ENCODE measurements around the gene KSR2.

The KSR2 gene

GRCh38 chr12:117830471-117830870 is 138.3 kb downstream of the KSR2 start:
- H3K36me3 ChIP-seq (ENCODE audit: control insufficient read depth in 1 of 2, insufficient read depth in 2 of 2, low read depth in 1 of 2, low read length in 2 of 2): no peaks in the 10 kb centered on the region
- no peak overlapping the region for H2AFZ ChIP-seq (ENCODE audit: low read depth, low read length)
- H3K4me2 ChIP-seq (ENCODE audit: low read length, poor library complexity, severe bottlenecking): no peak overlapping the region
- no peak overlapping the region for H2BK15ac ChIP-seq (ENCODE audit: low read depth, poor library complexity, severe bottlenecking)
- no peak overlapping the region for H3K23ac ChIP-seq (ENCODE audit: low read length in 2 of 2)
- H3K9me3 ChIP-seq (ENCODE audit: control insufficient read depth, low read length): peaks cover 22% of the 10 kb centered on the region
- H4K91ac ChIP-seq (ENCODE audit: low read length): no peak overlapping the region
- H4K8ac ChIP-seq (ENCODE audit: low read length): no peak overlapping the region
- DNase-seq: no peak
- H3K14ac ChIP-seq (ENCODE audit: low read length in 2 of 2): no peak overlapping the region
- no peak overlapping the region for H3K9ac ChIP-seq (ENCODE audit: low read length)
- H2BK5ac ChIP-seq (ENCODE audit: low read depth, low read length, poor library complexity, severe bottlenecking): no peak overlapping the region
- 93% methylated on average over 3 of the region's 5 CpGs for WGBS
- peaks cover 17% of the 10 kb centered on the region for H3K4me1 ChIP-seq (ENCODE audit: control insufficient read depth, insufficient read depth, low read depth, low read length)
- H3K18ac ChIP-seq (ENCODE audit: low read depth in 1 of 2, low read length in 2 of 2): no peak overlapping the region
- no peak overlapping the region for H2BK120ac ChIP-seq (ENCODE audit: low read depth, low read length)
- no peak overlapping the region for H2AK5ac ChIP-seq (ENCODE audit: low read length, severe bottlenecking)
- no peak overlapping the region for H3K4me3 ChIP-seq (ENCODE audit: insufficient read depth in 1 of 2, low read depth in 1 of 2, low read length in 2 of 2)
- H3K4ac ChIP-seq (ENCODE audit: low read depth in 1 of 2, low read length in 2 of 2): no peak overlapping the region
- H3K27me3 ChIP-seq (ENCODE audit: control insufficient read depth in 1 of 2, insufficient read depth in 1 of 2, low read length in 2 of 2): peaks cover 0 to 18% of the 10 kb centered on the region in 2 experiments
- no peaks in the 10 kb centered on the region for H3K79me1 ChIP-seq (replicated peaks; ENCODE audit: low read length, poor library complexity, severe bottlenecking)
- peak overlapping the region; percentile 38 for H3K27ac ChIP-seq (ENCODE audit: low read length, poor library complexity, severe bottlenecking)
- no peak overlapping the region for H2BK12ac ChIP-seq (ENCODE audit: low read length in 2 of 2)

- Histone ChIP-seq H3K9me3 (ENCODE audit: control insufficient read depth, low read length) (peaks cover 22% of the 10 kb centered on the region), H3K4me2 (ENCODE audit: low read length, poor library complexity, severe bottlenecking) (no peak overlapping the region), H4K8ac (ENCODE audit: low read length) (no peak overlapping the region), H2BK15ac (ENCODE audit: low read depth, poor library complexity, severe bottlenecking) (no peak overlapping the region), H2BK120ac (ENCODE audit: low read depth, low read length) (no peak overlapping the region), H2AFZ (ENCODE audit: low read depth, low read length) (no peak overlapping the region), H3K14ac (ENCODE audit: low read length in 2 of 2) (no peak overlapping the region), H4K91ac (ENCODE audit: low read length) (no peak overlapping the region), H3K4ac (ENCODE audit: low read depth in 1 of 2, low read length in 2 of 2) (no peak overlapping the region), H3K4me3 (ENCODE audit: insufficient read depth in 1 of 2, low read depth in 1 of 2, low read length in 2 of 2) (no peak overlapping the region), H3K27ac (ENCODE audit: low read length, poor library complexity, severe bottlenecking) (no peak overlapping the region), H3K79me1 (replicated peaks; ENCODE audit: low read length, poor library complexity, severe bottlenecking) (no peaks in the 10 kb centered on the region), H3K23ac (ENCODE audit: low read length in 2 of 2) (no peak overlapping the region), H2AK5ac (ENCODE audit: low read length, severe bottlenecking) (no peak overlapping the region), H2BK5ac (ENCODE audit: low read depth, low read length, poor library complexity, severe bottlenecking) (no peak overlapping the region), H3K4me1 (ENCODE audit: control insufficient read depth, insufficient read depth, low read depth, low read length) (peaks cover 16% of the 10 kb centered on the region), H3K36me3 (ENCODE audit: control insufficient read depth in 1 of 2, insufficient read depth in 2 of 2, low read depth in 1 of 2, low read length in 2 of 2) (no peaks in the 10 kb centered on the region), H3K18ac (ENCODE audit: low read depth in 1 of 2, low read length in 2 of 2) (no peak overlapping the region), H3K27me3 (ENCODE audit: control insufficient read depth in 1 of 2, insufficient read depth in 1 of 2, low read length in 2 of 2) (peaks cover 0 to 14% of the 10 kb centered on the region in 2 experiments), H3K9ac (ENCODE audit: low read length) (no peak overlapping the region), H2BK12ac (ENCODE audit: low read length in 2 of 2) (no peak overlapping the region)
- WGBS: 84% methylated on average over 2 of the region's 2 CpGs
- no peak for DNase-seq
Measured at GRCh38 chr12:117829108-117829507, 139.7 kb downstream of the KSR2 start.

GRCh38 chr12:117827660-117828059 is 141.1 kb downstream of the KSR2 start:
- Histone ChIP-seq H3K9ac (ENCODE audit: low read length) (no peak overlapping the region), H4K8ac (ENCODE audit: low read length) (no peak overlapping the region), H3K36me3 (ENCODE audit: control insufficient read depth in 1 of 2, insufficient read depth in 2 of 2, low read depth in 1 of 2, low read length in 2 of 2) (no peaks in the 10 kb centered on the region), H3K9me3 (ENCODE audit: control insufficient read depth, low read length) (peaks cover 27% of the 10 kb centered on the region), H4K91ac (ENCODE audit: low read length) (no peak overlapping the region), H3K27ac (ENCODE audit: low read length, poor library complexity, severe bottlenecking) (no peak overlapping the region), H3K27me3 (ENCODE audit: control insufficient read depth in 1 of 2, insufficient read depth in 1 of 2, low read length in 2 of 2) (peaks cover 0 to 22% of the 10 kb centered on the region in 2 experiments), H2AK5ac (ENCODE audit: low read length, severe bottlenecking) (no peak overlapping the region), H2BK12ac (ENCODE audit: low read length in 2 of 2) (no peak overlapping the region), H2BK15ac (ENCODE audit: low read depth, poor library complexity, severe bottlenecking) (no peak overlapping the region), H3K23ac (ENCODE audit: low read length in 2 of 2) (no peak overlapping the region), H3K4me1 (ENCODE audit: control insufficient read depth, insufficient read depth, low read depth, low read length) (peaks cover 8% of the 10 kb centered on the region), H3K4me3 (ENCODE audit: insufficient read depth in 1 of 2, low read depth in 1 of 2, low read length in 2 of 2) (no peak overlapping the region), H2BK120ac (ENCODE audit: low read depth, low read length) (no peak overlapping the region), H3K18ac (ENCODE audit: low read depth in 1 of 2, low read length in 2 of 2) (no peak overlapping the region), H3K4me2 (ENCODE audit: low read length, poor library complexity, severe bottlenecking) (no peak overlapping the region), H3K14ac (ENCODE audit: low read length in 2 of 2) (no peak overlapping the region), H3K4ac (ENCODE audit: low read depth in 1 of 2, low read length in 2 of 2) (no peak overlapping the region), H2AFZ (ENCODE audit: low read depth, low read length) (no peak overlapping the region), H3K79me1 (replicated peaks; ENCODE audit: low read length, poor library complexity, severe bottlenecking) (no peaks in the 10 kb centered on the region), H2BK5ac (ENCODE audit: low read depth, low read length, poor library complexity, severe bottlenecking) (no peak overlapping the region)
- 80% methylated on average over 2 of the region's 2 CpGs for WGBS
- DNase-seq: no peak

- Histone ChIP-seq H2AFZ (ENCODE audit: low read depth, low read length) (no peak overlapping the region), H3K4me1 (ENCODE audit: control insufficient read depth, insufficient read depth, low read depth, low read length) (peaks cover 2% of the 10 kb centered on the region), H3K4ac (ENCODE audit: low read depth in 1 of 2, low read length in 2 of 2) (no peak overlapping the region), H3K36me3 (ENCODE audit: control insufficient read depth in 1 of 2, insufficient read depth in 2 of 2, low read depth in 1 of 2, low read length in 2 of 2) (no peaks in the 10 kb centered on the region), H3K4me2 (ENCODE audit: low read length, poor library complexity, severe bottlenecking) (no peak overlapping the region), H3K9me3 (ENCODE audit: control insufficient read depth, low read length) (peaks cover 27% of the 10 kb centered on the region), H2AK5ac (ENCODE audit: low read length, severe bottlenecking) (no peak overlapping the region), H4K91ac (ENCODE audit: low read length) (no peak overlapping the region), H3K18ac (ENCODE audit: low read depth in 1 of 2, low read length in 2 of 2) (no peak overlapping the region), H2BK5ac (ENCODE audit: low read depth, low read length, poor library complexity, severe bottlenecking) (no peak overlapping the region), H4K8ac (ENCODE audit: low read length) (no peak overlapping the region), H3K14ac (ENCODE audit: low read length in 2 of 2) (no peak overlapping the region), H3K27ac (ENCODE audit: low read length, poor library complexity, severe bottlenecking) (no peak overlapping the region), H3K79me1 (replicated peaks; ENCODE audit: low read length, poor library complexity, severe bottlenecking) (no peaks in the 10 kb centered on the region), H3K23ac (ENCODE audit: low read length in 2 of 2) (no peak overlapping the region), H2BK15ac (ENCODE audit: low read depth, poor library complexity, severe bottlenecking) (no peak overlapping the region), H2BK12ac (ENCODE audit: low read length in 2 of 2) (no peak overlapping the region), H3K27me3 (ENCODE audit: control insufficient read depth in 1 of 2, insufficient read depth in 1 of 2, low read length in 2 of 2) (peaks cover 0 to 23% of the 10 kb centered on the region in 2 experiments), H3K9ac (ENCODE audit: low read length) (no peak overlapping the region), H2BK120ac (ENCODE audit: low read depth, low read length) (no peak overlapping the region), H3K4me3 (ENCODE audit: insufficient read depth in 1 of 2, low read depth in 1 of 2, low read length in 2 of 2) (no peak overlapping the region)
- no peak for DNase-seq
- WGBS: 87% methylated on average over 3 of the region's 3 CpGs
Measured at GRCh38 chr12:117825827-117826226, 143.0 kb downstream of the KSR2 start.

Measured in mesenchymal stem cell (in vitro differentiated cells and primary cell).